H9 (cell line): ENCODE data around the gene CD247. TPM values are rescaled to one million over a fixed set of nuclear protein-coding genes. Genes with fewer than 3 reads are reported as not detected.

Experiments used
- DNase-seq: peaks from one replicate; pipeline ENCODE4 v3.0.0-alpha.2; 2017
- H2AFZ ChIP-seq: one replicate; pipeline ENCODE4 v1.6.1; 2013; ENCODE audit warnings: mild to moderate bottlenecking, low read length, control low read depth, moderate library complexity
- H2AK5ac ChIP-seq: 2 replicates; pipeline ENCODE4 v1.6.1; 2013; ENCODE audit warnings: low read length, control low read depth, mixed read lengths; ENCODE audit not compliant: insufficient read length
- H2BK120ac ChIP-seq: one replicate; pipeline ENCODE4 v1.6.1; 2013; ENCODE audit warnings: low read depth, mild to moderate bottlenecking, low read length, control low read depth, inconsistent platforms; ENCODE audit not compliant: poor library complexity, severe bottlenecking
- H2BK12ac ChIP-seq: 2 replicates; pipeline ENCODE4 v1.6.1; 2013; ENCODE audit warnings: low read length, control low read depth, mixed read lengths, low read depth; ENCODE audit not compliant: insufficient read length
- H2BK15ac ChIP-seq: 2 replicates; pipeline ENCODE4 v1.6.1; 2013; ENCODE audit warnings: low read depth, low read length, control low read depth
- H2BK20ac ChIP-seq: one replicate; pipeline ENCODE4 v1.6.1; 2013; ENCODE audit warnings: low read depth, mild to moderate bottlenecking, low read length, control low read depth, inconsistent platforms; ENCODE audit not compliant: poor library complexity, severe bottlenecking
- H2BK5ac ChIP-seq: 2 replicates; pipeline ENCODE4 v1.6.1; 2013; ENCODE audit warnings: low read length, control low read depth, mixed read lengths; ENCODE audit not compliant: insufficient read length
- H3K14ac ChIP-seq: 2 replicates; pipeline ENCODE4 v1.6.1; 2013; ENCODE audit warnings: low read length, control low read depth; ENCODE audit not compliant: insufficient read depth
- H3K18ac ChIP-seq: 2 replicates; pipeline ENCODE4 v1.6.1; 2013; ENCODE audit warnings: low read depth, mild to moderate bottlenecking, mixed read lengths, low read length, control low read depth; ENCODE audit not compliant: insufficient read length
- H3K23ac ChIP-seq: 2 replicates; pipeline ENCODE4 v1.6.1; 2013; ENCODE audit warnings: low read length, control low read depth, mixed read lengths, low read depth; ENCODE audit not compliant: insufficient read length
- H3K23me2 ChIP-seq: 2 replicates; pipeline ENCODE4 v1.6.1; 2013; ENCODE audit warnings: low read depth, mild to moderate bottlenecking, mixed read lengths, low read length, control low read depth; ENCODE audit not compliant: insufficient read length, poor library complexity, severe bottlenecking
- H3K27ac ChIP-seq: 2 replicates; pipeline ENCODE4 v1.5.1; 2013; ENCODE audit warnings: low read length, control low read depth, mixed read lengths, low read depth; ENCODE audit not compliant: insufficient read length
- H3K27me3 ChIP-seq: 2 replicates; pipeline ENCODE4 v1.6.1; 2013; ENCODE audit warnings: low read length, control low read depth, inconsistent platforms; ENCODE audit not compliant: insufficient read depth
- H3K4ac ChIP-seq: 2 replicates; pipeline ENCODE4 v1.6.1; 2013; ENCODE audit warnings: low read depth, mild to moderate bottlenecking, control low read depth, inconsistent platforms, low read length, moderate library complexity
- H3K4me1 ChIP-seq: 2 replicates; pipeline ENCODE4 v1.6.1; 2013; ENCODE audit warnings: low read length, control low read depth, inconsistent platforms; ENCODE audit not compliant: insufficient read depth
- H3K4me2 ChIP-seq: 2 replicates; pipeline ENCODE4 v1.6.1; 2013; ENCODE audit warnings: low read length, control low read depth, mixed read lengths; ENCODE audit not compliant: insufficient read length, insufficient read depth
- H3K56ac ChIP-seq: 2 replicates; pipeline ENCODE4 v1.6.1; 2013; ENCODE audit warnings: low read depth, mild to moderate bottlenecking, mixed read lengths, low read length, control low read depth; ENCODE audit not compliant: insufficient read length
- H3K79me1 ChIP-seq: 2 replicates; pipeline ENCODE4 v1.6.1; 2013; ENCODE audit warnings: low read depth, mild to moderate bottlenecking, moderate library complexity, low read length, control low read depth, inconsistent platforms; ENCODE audit not compliant: insufficient read depth, poor library complexity, severe bottlenecking
- H3K79me2 ChIP-seq: 2 replicates; pipeline ENCODE4 v1.6.1; 2013; ENCODE audit warnings: low read length, control low read depth, inconsistent platforms; ENCODE audit not compliant: insufficient read depth
- H3K9ac ChIP-seq: 2 replicates; pipeline ENCODE4 v1.6.1; 2013; ENCODE audit warnings: low read length, control low read depth, mixed read lengths; ENCODE audit not compliant: insufficient read length; ENCODE audit errors: extremely low read depth
- H3K9me3 ChIP-seq: one replicate; pipeline ENCODE4 v1.6.1; 2013; ENCODE audit warnings: low read depth, low read length, inconsistent platforms; ENCODE audit not compliant: control insufficient read depth
- H3T11ph ChIP-seq: one replicate; pipeline ENCODE4 v1.6.1; 2013; ENCODE audit warnings: mild to moderate bottlenecking, low read length, control low read depth, inconsistent platforms
- H4K20me1 ChIP-seq: one replicate; pipeline ENCODE4 v1.6.1; 2013; ENCODE audit not compliant: control insufficient read depth, insufficient read length, insufficient read depth
- H4K5ac ChIP-seq: 2 replicates; pipeline ENCODE4 v1.6.1; 2013; ENCODE audit warnings: low read depth, mild to moderate bottlenecking, mixed read lengths, low read length, control low read depth; ENCODE audit not compliant: insufficient read length
- H4K8ac ChIP-seq: replicated peaks from 2 replicates; pipeline ENCODE4 v1.6.1; 2013; ENCODE audit warnings: low read length, control low read depth, mixed read lengths, low read depth; ENCODE audit not compliant: insufficient read length
- H4K91ac ChIP-seq: 2 replicates; pipeline ENCODE4 v1.6.1; 2013; ENCODE audit warnings: low read depth, mild to moderate bottlenecking, moderate library complexity, mixed read lengths, low read length, control low read depth; ENCODE audit not compliant: insufficient read length
- H3K27ac Mint-ChIP-seq, 3 experiments: 2 replicates in 2 of 3; 3 replicates in 1 of 3; pipeline ENCODE4 v1.8.0; 2020 to 2021; ENCODE audit warnings: mixed read lengths in 3 of 3, mild to moderate bottlenecking in 1 of 3, moderate library complexity in 1 of 3
- H3K27me3 Mint-ChIP-seq: 2 replicates; pipeline ENCODE4 v1.8.0; 2021; ENCODE audit warnings: low read depth, mild to moderate bottlenecking, moderate library complexity, mixed read lengths
- H3K36me3 Mint-ChIP-seq, 3 experiments: 2 replicates in 2 of 3; 3 replicates in 1 of 3; pipeline ENCODE4 v1.8.0; 2020 to 2021; ENCODE audit warnings: low read depth in 3 of 3, mixed read lengths in 3 of 3; ENCODE audit not compliant: insufficient read depth in 1 of 3
- H3K4me1 Mint-ChIP-seq, 2 experiments: 2 replicates each; pipeline ENCODE4 v1.8.0; 2020; ENCODE audit warnings: mixed read lengths in 2 of 2
- H3K4me3 Mint-ChIP-seq, 2 experiments: 2 replicates in 1 of 2; 3 replicates in 1 of 2; pipeline ENCODE4 v1.8.0; 2020 to 2021; ENCODE audit warnings: mild to moderate bottlenecking in 2 of 2, mixed read lengths in 2 of 2, moderate library complexity in 1 of 2
- H3K9me3 Mint-ChIP-seq, 2 experiments: 2 replicates in 1 of 2; 3 replicates in 1 of 2; pipeline ENCODE4 v1.8.0; 2020; ENCODE audit warnings: mild to moderate bottlenecking in 2 of 2, mixed read lengths in 2 of 2, moderate library complexity in 1 of 2
- CTCF ChIP-seq: fragments of 200-600 bp; sonication (generic); conservative IDR thresholded peaks from 3 replicates; pipeline ENCODE4 v1.8.0; 2021; ENCODE audit warnings: antibody characterized with exemption, mild to moderate bottlenecking
- WGBS: extraction: QIAGEN DNeasy Blood & Tissue Kit; methylation state at CpG from one replicate; pipeline ENCODE4 v1.1.7; 2013; ENCODE audit warnings: missing lambda C conversion rate, low lambda C conversion rate, mixed read lengths; ENCODE audit not compliant: insufficient read length; ENCODE audit errors: extremely low coverage; 5-methylcytosine and 5-hydroxymethylcytosine counted together
- total RNA-seq: library from RNA; stranded (reverse); gene quantifications from 2 replicates; pipeline ENCODE4 v1.2.1, GENCODE V29; 2021

The CD247 gene
- total RNA-seq, 1 experiment from 2014 or later = 1.2 TPM

GRCh38 chr1:167463875-167464575, 54.3 kb downstream of the CD247 start:
- no peaks in the 10 kb centered on the region for H3K36me3 Mint-ChIP-seq
- H3K27me3 ChIP-seq = no peaks in the 10 kb centered on the region
- no peak overlapping the region for H2BK20ac ChIP-seq
- no peaks in the 10 kb centered on the region for H3K9me3 Mint-ChIP-seq
- H2BK120ac ChIP-seq = no peak overlapping the region
- no peak for DNase-seq
- H3K9ac ChIP-seq = no peak overlapping the region
- no peak overlapping the region for H4K8ac ChIP-seq
- no peak overlapping the region for H2BK5ac ChIP-seq
- H4K91ac ChIP-seq = no peak overlapping the region
- H3K9me3 ChIP-seq = no peaks in the 10 kb centered on the region
- no peak overlapping the region for H3K18ac ChIP-seq
- H3K27ac ChIP-seq = no peak overlapping the region
- no peak overlapping the region for H2BK15ac ChIP-seq
- no peaks in the 10 kb centered on the region; the same call in 1 of the 2 replicates for H3K4me1 ChIP-seq
- no peaks in the 10 kb centered on the region for H3K79me1 ChIP-seq
- H3K27ac Mint-ChIP-seq = no peak overlapping the region; a peak in 1 of 7 replicates
- no peak overlapping the region for H4K5ac ChIP-seq
- H3K14ac ChIP-seq = no peak overlapping the region
- H2AK5ac ChIP-seq = no peak overlapping the region
- no peaks in the 10 kb centered on the region for H4K20me1 ChIP-seq
- H3K79me2 ChIP-seq = no peaks in the 10 kb centered on the region
- H3K23ac ChIP-seq = no peak overlapping the region
- no peaks in the 10 kb centered on the region for H3K23me2 ChIP-seq
- no peaks in the 10 kb centered on the region; the same call in 1 of the 2 replicates for H3K27me3 Mint-ChIP-seq
- H3K4me2 ChIP-seq = no peak overlapping the region
- no peak overlapping the region for H3K4ac ChIP-seq
- no peak overlapping the region for H2AFZ ChIP-seq
- no peak overlapping the region for H3K4me3 Mint-ChIP-seq
- no peak overlapping the region for H2BK12ac ChIP-seq
- H3K4me1 Mint-ChIP-seq = peaks cover 39 to 40% of the 10 kb centered on the region in 2 experiments
- no CpG with 5 or more reads among the region's 6 CpGs for WGBS
- no peak overlapping the region for H3K56ac ChIP-seq
- no peak overlapping the region for H3T11ph ChIP-seq
- no peak for TF ChIP-seq CTCF
